GM18517 (cell line): ENCODE results near the gene BSND.
"Not testable (repeated sequence)": the region's sequence is repeated elsewhere in the genome, so short reads cannot be mapped to it uniquely, and the experiment has no call there.

ENCODE experiments used
- ATAC-seq: cut with Tn5 transposase; IDR thresholded peaks from one replicate; pipeline ENCODE4 v1.9.1; 2021; ENCODE audit warnings: mild to moderate bottlenecking, moderate library complexity; ENCODE audit not compliant: unreplicated experiment

Gene BSND

GRCh38 chr1:55015731-55016620, 17.2 kb downstream of the BSND start:
- no peak for ATAC-seq

GRCh38 chr1:55018395-55018794, 19.7 kb downstream of the BSND start:
- no peak for ATAC-seq

- no peak for ATAC-seq
Measured at GRCh38 chr1:55021942-55022546, 23.3 kb downstream of the BSND start.

- ATAC-seq: not testable (repeated sequence)
Measured at GRCh38 chr1:55024163-55024562, 25.4 kb downstream of the BSND start.

GRCh38 chr1:55026682-55027081, 27.9 kb downstream of the BSND start:
- not testable (repeated sequence) for ATAC-seq

GRCh38 chr1:55031098-55031497, 32.4 kb downstream of the BSND start:
- ATAC-seq: not testable (repeated sequence)

GRCh38 chr1:55033265-55033614, 34.5 kb downstream of the BSND start:
- no peak for ATAC-seq

- no peak for ATAC-seq
Measured at GRCh38 chr1:55034476-55035133, 35.9 kb downstream of the BSND start.

GRCh38 chr1:55035904-55036303, 37.2 kb downstream of the BSND start:
- no peak for ATAC-seq

GRCh38 chr1:55037733-55038551, 39.2 kb downstream of the BSND start:
- ATAC-seq: no peak

- no peak for ATAC-seq
Measured at GRCh38 chr1:55038552-55038838, 39.8 kb downstream of the BSND start.

- no peak for ATAC-seq
Measured at GRCh38 chr1:55038974-55039341, 40.2 kb downstream of the BSND start.

- no peak for ATAC-seq
Measured at GRCh38 chr1:55039342-55040082, 40.8 kb downstream of the BSND start, which contains the start of gene PCSK9. PCSK9 (plus strand) TSS chr1:55039548; CDS start chr1:55039838, 290 bp downstream.

- no peak for ATAC-seq
Measured at GRCh38 chr1:55040083-55040932, 41.6 kb downstream of the BSND start.

- ATAC-seq: no peak
Measured at GRCh38 chr1:55040933-55041494, 42.3 kb downstream of the BSND start.

GRCh38 chr1:55041613-55042012, 42.9 kb downstream of the BSND start:
- no peak for ATAC-seq

GRCh38 chr1:55043011-55043410, 44.3 kb downstream of the BSND start:
- no peak for ATAC-seq

GRCh38 chr1:55043726-55044125, 45.0 kb downstream of the BSND start:
- no peak for ATAC-seq
